Activated naive CD4-positive, alpha-beta T cell treated with anti-CD3 and anti-CD28 coated beads, Interleukin-2, amount 50 U/mL, for 24 hours (primary cell): ENCODE results near the gene GPR22.

Source experiments
- H3K27ac Mint-ChIP-seq: one replicate; pipeline ENCODE4 v1.8.0; 2021; ENCODE audit warnings: mild to moderate bottlenecking, mixed read lengths
- H3K27me3 Mint-ChIP-seq: one replicate; pipeline ENCODE4 v1.8.0; 2021; ENCODE audit warnings: mixed read lengths
- H3K36me3 Mint-ChIP-seq: one replicate; pipeline ENCODE4 v1.8.0; 2021; ENCODE audit warnings: mixed read lengths
- H3K4me1 Mint-ChIP-seq: one replicate; pipeline ENCODE4 v1.8.0; 2021; ENCODE audit warnings: mixed read lengths
- H3K4me3 Mint-ChIP-seq: one replicate; pipeline ENCODE4 v1.8.0; 2021; ENCODE audit warnings: mild to moderate bottlenecking, mixed read lengths
- H3K9me3 Mint-ChIP-seq: one replicate; pipeline ENCODE4 v1.8.0; 2021; ENCODE audit warnings: mixed read lengths

Gene GPR22, protein sequence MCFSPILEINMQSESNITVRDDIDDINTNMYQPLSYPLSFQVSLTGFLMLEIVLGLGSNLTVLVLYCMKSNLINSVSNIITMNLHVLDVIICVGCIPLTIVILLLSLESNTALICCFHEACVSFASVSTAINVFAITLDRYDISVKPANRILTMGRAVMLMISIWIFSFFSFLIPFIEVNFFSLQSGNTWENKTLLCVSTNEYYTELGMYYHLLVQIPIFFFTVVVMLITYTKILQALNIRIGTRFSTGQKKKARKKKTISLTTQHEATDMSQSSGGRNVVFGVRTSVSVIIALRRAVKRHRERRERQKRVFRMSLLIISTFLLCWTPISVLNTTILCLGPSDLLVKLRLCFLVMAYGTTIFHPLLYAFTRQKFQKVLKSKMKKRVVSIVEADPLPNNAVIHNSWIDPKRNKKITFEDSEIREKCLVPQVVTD

DNA sequence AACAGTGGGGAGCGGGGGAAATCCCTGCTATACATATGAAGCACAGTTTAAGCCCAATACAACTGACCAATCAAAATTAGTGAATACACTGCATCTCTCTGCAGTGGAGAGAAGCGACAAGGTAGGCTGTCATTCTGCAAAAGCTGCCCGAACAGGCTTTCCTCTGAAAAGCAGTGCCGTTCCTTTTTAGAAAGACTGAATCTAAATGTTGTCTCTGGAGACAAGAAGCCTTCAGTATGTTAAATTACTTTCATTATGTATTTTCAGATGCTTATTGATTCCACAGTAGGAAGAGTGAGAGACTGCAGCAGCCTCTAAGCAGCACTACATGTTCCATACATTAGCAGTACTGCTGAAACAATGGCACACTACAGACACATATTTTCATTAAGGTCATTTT is at the start of gene GPR22:
Gene GPR22, plus strand, starts transcription at position 129 of the 400 bp plus-strand sequence. CDS start 4,004 bp downstream, outside the sequence.
- Mint-ChIP-seq H3K9me3 (no peaks in the 10 kb centered on the region), H3K36me3 (peaks cover 2% of the 10 kb centered on the region), H3K27me3 (no peaks in the 10 kb centered on the region), H3K27ac (no peak within 1 kb of the TSS), H3K4me1 (peaks cover 7% of the 10 kb centered on the region), H3K4me3 (no peak within 1 kb of the TSS)

DNA sequence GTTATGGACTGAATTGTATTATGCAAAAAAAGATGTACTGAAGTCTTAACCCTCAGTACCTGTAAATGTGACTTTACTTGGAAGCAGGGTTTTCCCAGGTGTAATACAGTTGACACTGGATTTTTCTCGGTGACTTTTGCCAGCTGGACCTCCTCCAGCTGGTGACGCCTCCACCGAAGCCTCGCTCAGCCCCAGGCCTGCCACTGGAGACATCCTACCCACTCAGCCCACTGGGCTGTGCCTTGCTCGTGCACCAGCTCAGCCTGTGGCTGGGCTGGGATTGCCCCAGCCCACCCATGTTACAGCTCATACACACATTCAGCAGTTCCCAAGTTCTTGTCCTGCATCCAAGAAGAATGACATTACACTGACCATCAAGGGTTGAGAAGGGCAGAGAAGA is 42.4 kb upstream of the GPR22 start:
- no peaks in the 10 kb centered on the region for H3K9me3 Mint-ChIP-seq
- H3K36me3 Mint-ChIP-seq: peaks cover 19% of the 10 kb centered on the region
- no peaks in the 10 kb centered on the region for H3K4me1 Mint-ChIP-seq
- no peaks in the 10 kb centered on the region for H3K27me3 Mint-ChIP-seq
- H3K4me3 Mint-ChIP-seq: no peak overlapping the region
- H3K27ac Mint-ChIP-seq: no peak overlapping the region

DNA sequence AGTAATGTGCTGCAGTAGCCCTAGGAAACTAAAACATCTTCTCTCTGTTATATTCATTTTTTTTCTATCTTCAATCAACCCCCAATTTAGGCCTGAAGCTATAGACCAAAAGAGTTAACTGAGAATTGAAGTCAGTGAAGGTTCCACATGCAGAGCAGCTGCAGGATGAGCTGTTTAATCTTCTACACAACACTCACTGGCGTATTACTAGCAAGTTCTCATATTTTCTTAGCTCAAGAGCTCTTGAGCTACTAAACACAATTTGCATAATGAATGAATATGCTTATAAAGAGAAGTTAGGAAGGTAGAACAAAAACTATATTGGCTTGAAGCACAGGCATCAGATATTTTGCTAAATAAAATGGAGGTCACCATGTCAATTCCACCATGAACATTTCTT is 41.2 kb upstream of the GPR22 start:
- Mint-ChIP-seq H3K4me3 (no peak overlapping the region), H3K4me1 (no peaks in the 10 kb centered on the region), H3K9me3 (peaks cover 4% of the 10 kb centered on the region), H3K36me3 (peaks cover 19% of the 10 kb centered on the region), H3K27ac (no peak overlapping the region), H3K27me3 (no peaks in the 10 kb centered on the region)

DNA sequence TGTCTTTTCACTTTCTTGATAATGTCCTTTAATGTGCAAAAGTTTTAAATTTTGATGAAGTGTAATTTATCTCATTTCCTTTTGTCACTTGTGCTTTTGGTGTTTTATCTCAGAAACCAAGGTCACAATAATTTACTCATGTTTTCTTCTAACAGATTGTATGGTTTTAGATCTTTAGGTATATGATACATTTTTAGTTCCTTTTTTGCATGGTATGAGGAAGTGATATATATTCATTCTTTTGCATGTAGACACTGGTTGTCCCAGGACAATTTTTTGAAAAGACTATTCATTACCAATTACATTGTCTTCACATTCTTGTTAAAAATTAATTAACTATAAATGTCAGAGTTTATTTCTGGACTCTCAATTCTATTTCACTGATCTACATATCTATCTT is 39.8 kb upstream of the GPR22 start:
- Mint-ChIP-seq H3K27ac (no peak overlapping the region), H3K4me1 (no peaks in the 10 kb centered on the region), H3K9me3 (peaks cover 4% of the 10 kb centered on the region), H3K27me3 (no peaks in the 10 kb centered on the region), H3K36me3 (peaks cover 23% of the 10 kb centered on the region), H3K4me3 (no peak overlapping the region)

DNA sequence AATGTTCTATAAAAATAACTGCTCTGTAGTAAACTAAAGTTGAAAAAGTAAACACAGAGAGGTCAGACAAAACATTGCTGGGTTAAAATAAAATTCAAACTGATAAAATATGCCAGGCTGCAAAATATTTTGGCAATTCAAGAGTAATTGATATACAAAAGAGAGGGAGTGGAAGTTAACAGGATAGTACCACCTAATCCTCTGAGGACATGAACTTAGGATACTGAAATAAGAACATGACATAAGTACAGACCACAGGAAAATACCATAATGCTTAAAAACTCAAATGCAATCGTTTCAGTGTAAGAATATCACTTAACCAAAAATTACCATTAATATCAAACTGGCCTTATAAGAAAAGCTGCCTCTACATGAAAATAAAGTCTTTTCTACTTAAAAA is 37.6 kb upstream of the GPR22 start:
- Mint-ChIP-seq H3K4me3 (no peak overlapping the region), H3K4me1 (no peaks in the 10 kb centered on the region), H3K36me3 (peaks cover 29% of the 10 kb centered on the region), H3K9me3 (peaks cover 4% of the 10 kb centered on the region), H3K27ac (no peak overlapping the region), H3K27me3 (no peaks in the 10 kb centered on the region)

DNA sequence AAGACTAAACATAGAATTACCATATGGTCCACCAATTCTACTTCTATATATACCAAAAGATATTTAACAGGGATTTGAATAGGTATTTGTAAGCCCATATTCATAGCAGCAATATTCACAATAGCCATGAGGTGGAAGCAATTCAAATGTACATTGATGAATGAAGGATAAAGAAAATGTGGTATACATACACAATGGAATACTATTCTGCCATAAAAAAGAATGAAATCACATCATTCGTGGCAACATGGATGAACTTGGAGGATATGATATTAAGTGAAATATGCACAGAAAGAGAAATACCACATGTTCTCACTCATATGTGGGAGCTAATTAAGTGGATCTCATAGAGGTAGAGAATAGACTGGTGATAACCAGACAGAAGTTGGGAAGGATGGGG is 34.1 kb upstream of the GPR22 start:
- Mint-ChIP-seq H3K4me1 (no peaks in the 10 kb centered on the region), H3K27me3 (no peaks in the 10 kb centered on the region), H3K9me3 (peaks cover 4% of the 10 kb centered on the region), H3K4me3 (no peak overlapping the region), H3K36me3 (peaks cover 27% of the 10 kb centered on the region), H3K27ac (no peak overlapping the region)

DNA sequence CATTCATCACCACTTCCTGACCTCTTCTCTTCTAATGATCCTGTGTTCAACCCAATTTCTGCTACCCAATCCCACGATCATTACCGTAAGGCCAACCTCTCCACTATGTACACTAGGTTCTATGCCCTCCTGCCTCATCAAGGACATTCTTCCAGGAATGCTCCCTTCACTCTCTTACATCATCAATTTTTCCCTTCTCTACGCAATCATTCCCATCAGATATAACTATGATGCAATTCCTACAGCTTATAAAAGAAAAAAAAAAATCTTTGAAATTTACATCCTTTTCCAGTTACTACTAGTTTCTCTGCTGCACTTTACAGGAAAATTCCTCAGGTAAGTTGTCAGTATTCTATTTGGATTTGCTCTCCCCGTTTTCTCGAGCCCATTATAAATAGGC is 30.8 kb upstream of the GPR22 start:
- no peaks in the 10 kb centered on the region for H3K9me3 Mint-ChIP-seq
- H3K36me3 Mint-ChIP-seq: peaks cover 26% of the 10 kb centered on the region
- H3K27ac Mint-ChIP-seq: peak overlapping the region; percentile 7
- no peak overlapping the region for H3K4me3 Mint-ChIP-seq
- H3K27me3 Mint-ChIP-seq: no peaks in the 10 kb centered on the region
- no peaks in the 10 kb centered on the region for H3K4me1 Mint-ChIP-seq

DNA sequence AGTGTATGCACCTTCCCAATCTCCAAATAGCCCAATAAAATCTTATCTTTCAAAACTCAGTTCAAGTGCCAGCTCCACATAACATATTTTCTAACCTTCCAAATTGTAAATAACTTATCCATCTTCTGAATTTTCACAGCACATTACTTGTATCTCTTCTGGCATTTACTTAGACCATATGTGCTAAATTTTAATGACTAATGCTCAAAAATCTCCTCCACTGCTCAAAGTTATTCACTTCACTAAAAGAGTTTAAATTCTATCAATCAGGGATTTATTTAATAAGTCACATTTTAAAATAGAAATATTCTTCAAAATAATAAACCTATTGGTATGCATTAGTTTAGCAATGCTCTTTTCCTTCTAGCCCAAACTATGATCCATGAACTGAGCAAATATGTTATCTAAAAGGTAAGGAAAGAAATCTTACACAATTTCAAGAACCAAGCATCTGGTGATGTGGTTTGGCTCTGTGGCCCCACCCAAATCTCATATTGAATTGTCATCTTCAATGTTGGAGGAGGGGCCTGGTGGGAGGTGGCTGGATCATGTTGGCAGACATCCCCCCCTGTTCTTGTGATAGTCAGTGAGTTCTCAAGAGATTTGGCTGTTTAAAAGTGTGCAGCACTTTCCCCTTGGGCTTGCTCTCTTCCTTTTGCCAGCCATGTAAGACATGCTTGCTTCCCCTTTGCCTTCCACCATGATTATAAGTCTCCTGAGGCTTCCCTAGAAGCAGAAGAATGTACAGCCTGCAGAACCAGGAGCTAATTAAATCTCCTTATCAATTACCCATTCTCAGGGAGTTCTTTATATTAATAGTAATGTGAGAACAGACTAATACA is 28.1 kb upstream of the GPR22 start:
- Mint-ChIP-seq H3K27me3 (no peaks in the 10 kb centered on the region), H3K36me3 (peaks cover 24% of the 10 kb centered on the region), H3K27ac (no peak overlapping the region), H3K4me1 (no peaks in the 10 kb centered on the region), H3K4me3 (no peak overlapping the region), H3K9me3 (no peaks in the 10 kb centered on the region)

DNA sequence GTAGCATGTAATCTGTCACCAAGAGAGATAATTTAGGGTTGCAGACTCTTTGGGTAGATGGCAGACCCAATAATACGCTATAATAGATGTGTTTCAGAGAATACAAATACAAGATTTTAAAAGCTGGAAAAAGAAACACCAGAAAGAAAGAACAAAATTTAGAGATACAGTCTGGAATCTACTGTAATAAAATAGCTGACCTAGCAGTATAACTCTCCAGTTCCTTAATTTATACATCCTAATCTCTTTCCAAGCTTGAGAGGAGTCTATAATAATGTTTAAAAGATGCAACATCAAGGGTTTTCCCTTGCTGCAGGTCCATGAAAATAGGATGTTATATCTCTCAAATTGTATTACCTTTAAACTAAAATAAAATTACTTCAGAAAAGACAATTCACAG is 27.2 kb upstream of the GPR22 start:
- no peaks in the 10 kb centered on the region for H3K27me3 Mint-ChIP-seq
- H3K27ac Mint-ChIP-seq: no peak overlapping the region
- H3K4me1 Mint-ChIP-seq: peaks cover 5% of the 10 kb centered on the region
- no peak overlapping the region for H3K4me3 Mint-ChIP-seq
- peaks cover 26% of the 10 kb centered on the region for H3K36me3 Mint-ChIP-seq
- H3K9me3 Mint-ChIP-seq: no peaks in the 10 kb centered on the region

DNA sequence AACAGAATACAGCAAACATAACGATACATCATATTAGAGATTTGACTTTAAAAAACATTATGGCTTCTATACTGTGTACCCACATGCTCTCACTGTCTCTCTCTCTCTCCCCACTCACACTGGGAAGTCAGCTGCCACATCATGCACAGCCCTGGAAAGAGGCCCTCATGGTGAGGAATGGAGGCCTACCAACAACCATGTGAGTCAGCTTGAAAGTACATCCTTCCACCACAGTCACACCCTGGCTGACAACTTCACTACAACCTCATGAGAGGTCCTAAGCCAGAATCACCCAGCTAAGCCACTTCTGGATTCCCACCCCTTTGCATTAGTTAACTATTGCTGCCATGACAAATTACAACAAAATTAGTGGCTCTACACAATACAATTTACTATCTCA is 23.3 kb upstream of the GPR22 start:
- Mint-ChIP-seq H3K27ac (no peak overlapping the region), H3K4me3 (no peak overlapping the region), H3K4me1 (peaks cover 25% of the 10 kb centered on the region), H3K27me3 (no peaks in the 10 kb centered on the region), H3K36me3 (peaks cover 41% of the 10 kb centered on the region), H3K9me3 (no peaks in the 10 kb centered on the region)

DNA sequence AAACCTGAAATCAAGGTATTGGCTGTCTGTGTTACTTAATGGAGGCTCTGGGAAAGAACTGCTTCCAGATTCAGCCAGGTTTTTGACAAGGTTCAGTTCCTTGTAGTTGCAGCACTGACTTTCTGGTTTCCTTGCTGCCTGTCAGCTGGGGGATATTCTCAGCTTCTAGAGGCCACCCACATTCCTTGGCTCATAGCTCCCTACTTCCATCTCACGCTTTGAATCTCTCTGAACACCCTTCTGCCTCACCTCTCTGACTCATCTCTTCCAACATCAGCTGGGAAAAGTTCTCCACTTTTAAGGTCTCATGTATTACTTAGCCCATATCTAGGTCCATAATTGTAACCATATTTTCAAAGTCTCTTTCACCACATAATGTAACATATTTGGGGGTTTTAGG is 22.9 kb upstream of the GPR22 start:
- Mint-ChIP-seq H3K36me3 (peaks cover 42% of the 10 kb centered on the region), H3K4me1 (peaks cover 28% of the 10 kb centered on the region)

DNA sequence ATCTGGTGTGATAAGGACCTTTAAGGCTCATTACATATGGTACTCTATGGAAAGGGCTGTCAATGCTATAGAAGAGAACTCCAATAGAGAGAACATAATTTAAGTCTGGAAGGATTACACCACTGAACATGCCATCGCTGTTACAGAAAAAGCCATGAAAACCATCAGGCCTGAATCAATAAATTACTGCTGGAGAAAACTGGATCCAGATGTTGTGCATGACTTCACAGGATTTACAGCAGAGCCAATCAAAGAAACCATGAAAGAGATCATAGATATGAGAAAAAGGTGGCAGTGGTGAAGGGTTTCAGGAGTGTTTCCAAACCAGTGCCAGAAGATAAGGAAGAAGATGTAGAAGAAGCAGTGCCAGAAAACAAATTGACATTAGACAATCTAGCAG is 18.9 kb upstream of the GPR22 start:
- Mint-ChIP-seq H3K36me3 (peaks cover 43% of the 10 kb centered on the region), H3K4me3 (no peak overlapping the region), H3K27ac (no peak overlapping the region), H3K4me1 (peaks cover 39% of the 10 kb centered on the region), H3K9me3 (no peaks in the 10 kb centered on the region), H3K27me3 (no peaks in the 10 kb centered on the region)

More for the DNA sequence above, 22.9 kb upstream of the GPR22 start:
- no peaks in the 10 kb centered on the region for H3K9me3 Mint-ChIP-seq
- no peaks in the 10 kb centered on the region for H3K27me3 Mint-ChIP-seq
- H3K4me3 Mint-ChIP-seq: no peak overlapping the region
- H3K27ac Mint-ChIP-seq: no peak overlapping the region

DNA sequence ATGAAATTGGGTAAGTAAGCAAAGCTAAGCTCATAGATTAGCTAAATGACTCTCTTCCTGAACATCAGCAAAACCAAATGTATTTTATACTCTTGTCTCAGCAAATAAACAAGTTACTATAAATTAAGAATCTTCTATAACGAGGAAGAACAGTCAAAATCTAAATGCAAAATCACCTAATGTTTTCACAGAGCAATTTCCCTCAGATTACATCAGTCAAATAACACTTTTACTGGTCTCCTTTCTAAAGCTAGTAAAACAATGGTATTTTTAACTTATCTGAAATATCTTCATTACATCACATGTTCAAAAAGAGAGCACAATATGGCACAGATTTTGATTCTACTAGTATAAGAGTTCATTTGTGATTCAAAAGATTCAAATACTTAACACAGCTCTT is 16.5 kb upstream of the GPR22 start:
- Mint-ChIP-seq H3K4me1 (peaks cover 34% of the 10 kb centered on the region), H3K4me3 (no peak overlapping the region), H3K27me3 (no peaks in the 10 kb centered on the region), H3K36me3 (peaks cover 48% of the 10 kb centered on the region), H3K9me3 (no peaks in the 10 kb centered on the region), H3K27ac (no peak overlapping the region)

DNA sequence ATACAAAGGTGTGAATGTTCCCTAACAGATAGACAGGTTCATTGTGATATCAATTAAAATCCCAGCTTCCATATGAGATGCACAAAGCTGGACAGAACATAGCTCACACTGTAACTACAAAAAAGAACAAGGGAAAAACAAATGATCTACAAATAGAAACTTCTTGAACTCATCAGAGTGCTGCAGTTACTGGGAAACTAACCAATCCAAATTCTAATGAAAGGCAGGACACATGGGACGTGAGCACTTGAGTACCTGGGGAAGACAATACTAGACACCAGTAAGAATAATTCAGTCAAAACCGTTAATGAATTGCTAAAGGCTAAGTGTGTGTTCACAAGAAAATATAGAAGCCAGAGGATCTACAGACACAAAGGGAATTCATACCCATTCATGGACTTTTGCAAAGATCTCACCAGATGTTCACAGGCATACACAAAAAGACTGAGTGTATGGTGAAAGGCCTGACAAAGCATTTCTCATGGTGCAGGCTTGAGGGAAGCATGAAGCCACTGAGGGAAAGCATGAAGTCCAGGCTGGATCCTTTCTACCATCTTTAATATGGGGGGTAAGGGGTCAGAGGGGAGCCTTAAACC is 7.8 kb upstream of the GPR22 start:
- Mint-ChIP-seq H3K27ac (no peak overlapping the region), H3K4me1 (peaks cover 11% of the 10 kb centered on the region), H3K27me3 (no peaks in the 10 kb centered on the region), H3K36me3 (peaks cover 10% of the 10 kb centered on the region), H3K4me3 (no peak overlapping the region), H3K9me3 (no peaks in the 10 kb centered on the region)

DNA sequence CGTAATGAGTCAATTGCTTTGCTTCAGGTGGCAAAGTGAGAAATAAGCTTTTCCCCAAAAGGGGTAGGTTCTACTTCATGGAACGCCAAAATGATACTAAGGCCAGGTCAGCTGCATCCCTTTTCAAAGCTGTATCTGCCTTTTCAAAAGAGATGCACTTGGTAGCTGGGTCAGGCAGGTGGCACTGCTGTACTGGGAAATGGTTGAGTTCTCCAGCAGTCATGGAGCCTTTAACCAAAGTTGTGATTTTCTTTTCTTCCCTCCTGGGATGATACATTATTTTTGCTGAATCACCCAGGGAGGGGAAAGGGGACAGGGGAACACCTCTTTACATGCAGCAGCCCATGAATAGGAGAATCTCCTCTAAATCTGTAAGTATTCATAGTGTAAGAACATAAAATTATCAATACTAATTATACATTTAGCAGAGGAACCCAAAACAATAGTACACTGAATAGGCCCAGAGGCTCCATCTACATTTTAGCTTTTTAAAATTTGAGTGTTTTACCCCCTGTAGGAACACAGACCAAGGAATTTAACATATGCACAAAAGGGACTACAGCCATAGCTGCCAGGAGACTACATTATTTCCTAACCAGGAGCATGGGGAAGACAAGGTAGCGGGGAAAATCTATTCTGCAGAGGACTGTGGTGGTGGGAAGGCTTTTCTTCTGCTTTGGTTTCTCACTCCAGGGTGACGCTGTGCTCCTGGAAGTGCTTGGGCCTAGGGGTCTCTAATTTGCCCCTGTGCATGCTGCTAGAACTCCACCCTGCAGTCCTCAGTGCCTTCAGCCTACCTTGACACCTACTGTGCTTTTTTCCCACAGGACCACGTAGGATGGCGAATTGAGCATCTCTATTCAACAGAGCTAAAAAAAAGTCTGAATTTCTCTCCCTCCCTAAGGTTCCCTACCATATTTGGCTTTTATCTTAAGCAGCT is 6.4 kb upstream of the GPR22 start:
- no peak overlapping the region for H3K27ac Mint-ChIP-seq
- H3K4me1 Mint-ChIP-seq: peaks cover 11% of the 10 kb centered on the region
- H3K36me3 Mint-ChIP-seq: peaks cover 2% of the 10 kb centered on the region
- H3K27me3 Mint-ChIP-seq: no peaks in the 10 kb centered on the region
- no peaks in the 10 kb centered on the region for H3K9me3 Mint-ChIP-seq
- no peak overlapping the region for H3K4me3 Mint-ChIP-seq
